Mesothelial cell of epicardium (in vitro differentiated cells): Measurements from ENCODE around the gene STPG4. TPM values are rescaled to one million over a fixed set of nuclear protein-coding genes. Genes with fewer than 3 reads are reported as not detected.
A peak's percentile ranks its signal among the peaks of the same experiment; 100 is the strongest.

ENCODE experiments used
- DNase-seq, 2 experiments: peaks; one replicate each; pipeline ENCODE4 v3.0.0; 2021; ENCODE audit warnings: low spot score in 2 of 2; ENCODE audit not compliant: unreplicated experiment in 2 of 2
- H3K27ac Mint-ChIP-seq: 2 replicates; pipeline ENCODE4 v1.8.0; 2021; ENCODE audit warnings: mixed read lengths
- H3K27me3 Mint-ChIP-seq: 2 replicates; pipeline ENCODE4 v1.8.0; 2021; ENCODE audit warnings: low read depth, mixed read lengths
- H3K36me3 Mint-ChIP-seq: 2 replicates; pipeline ENCODE4 v1.8.0; 2021; ENCODE audit warnings: mixed read lengths
- H3K4me1 Mint-ChIP-seq: 2 replicates; pipeline ENCODE4 v1.8.0; 2021; ENCODE audit warnings: mixed read lengths
- H3K4me3 Mint-ChIP-seq: 2 replicates; pipeline ENCODE4 v1.8.0; 2021; ENCODE audit warnings: mild to moderate bottlenecking, moderate library complexity, mixed read lengths
- H3K9me3 Mint-ChIP-seq: 2 replicates; pipeline ENCODE4 v1.8.0; 2021; ENCODE audit warnings: mixed read lengths
- total RNA-seq: library from RNA; stranded (reverse); gene quantifications from 3 replicates; pipeline ENCODE4 v1.2.1, GENCODE V29; 2021
- TF ChIP-seq, protein P1 (sequence below): fragments of 200-600 bp; sonication (generic); IDR thresholded peaks from one replicate; pipeline ENCODE4 v1.5.0; 2021; ENCODE audit warnings: antibody characterized with exemption; ENCODE audit not compliant: unreplicated experiment

The STPG4 gene
- total RNA-seq, 1 donor from 2014 or later, result not detected

- no peak for DNase-seq
- Mint-ChIP-seq H3K36me3 (no peaks in the 10 kb centered on the region), H3K9me3 (no peaks in the 10 kb centered on the region), H3K4me3 (no peak overlapping the region), H3K27ac (no peak overlapping the region), H3K27me3 (no peaks in the 10 kb centered on the region), H3K4me1 (peaks cover 31% of the 10 kb centered on the region)
- TF ChIP-seq, protein P1, sequence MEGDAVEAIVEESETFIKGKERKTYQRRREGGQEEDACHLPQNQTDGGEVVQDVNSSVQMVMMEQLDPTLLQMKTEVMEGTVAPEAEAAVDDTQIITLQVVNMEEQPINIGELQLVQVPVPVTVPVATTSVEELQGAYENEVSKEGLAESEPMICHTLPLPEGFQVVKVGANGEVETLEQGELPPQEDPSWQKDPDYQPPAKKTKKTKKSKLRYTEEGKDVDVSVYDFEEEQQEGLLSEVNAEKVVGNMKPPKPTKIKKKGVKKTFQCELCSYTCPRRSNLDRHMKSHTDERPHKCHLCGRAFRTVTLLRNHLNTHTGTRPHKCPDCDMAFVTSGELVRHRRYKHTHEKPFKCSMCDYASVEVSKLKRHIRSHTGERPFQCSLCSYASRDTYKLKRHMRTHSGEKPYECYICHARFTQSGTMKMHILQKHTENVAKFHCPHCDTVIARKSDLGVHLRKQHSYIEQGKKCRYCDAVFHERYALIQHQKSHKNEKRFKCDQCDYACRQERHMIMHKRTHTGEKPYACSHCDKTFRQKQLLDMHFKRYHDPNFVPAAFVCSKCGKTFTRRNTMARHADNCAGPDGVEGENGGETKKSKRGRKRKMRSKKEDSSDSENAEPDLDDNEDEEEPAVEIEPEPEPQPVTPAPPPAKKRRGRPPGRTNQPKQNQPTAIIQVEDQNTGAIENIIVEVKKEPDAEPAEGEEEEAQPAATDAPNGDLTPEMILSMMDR, result no peak
Measured at GRCh38 chr2:47083005-47083404, 72.1 kb downstream of the STPG4 start.

GRCh38 chr2:47080888-47081301, 74.2 kb downstream of the STPG4 start:
- TF ChIP-seq, protein P1, result no peak
- no peak for DNase-seq

DNA sequence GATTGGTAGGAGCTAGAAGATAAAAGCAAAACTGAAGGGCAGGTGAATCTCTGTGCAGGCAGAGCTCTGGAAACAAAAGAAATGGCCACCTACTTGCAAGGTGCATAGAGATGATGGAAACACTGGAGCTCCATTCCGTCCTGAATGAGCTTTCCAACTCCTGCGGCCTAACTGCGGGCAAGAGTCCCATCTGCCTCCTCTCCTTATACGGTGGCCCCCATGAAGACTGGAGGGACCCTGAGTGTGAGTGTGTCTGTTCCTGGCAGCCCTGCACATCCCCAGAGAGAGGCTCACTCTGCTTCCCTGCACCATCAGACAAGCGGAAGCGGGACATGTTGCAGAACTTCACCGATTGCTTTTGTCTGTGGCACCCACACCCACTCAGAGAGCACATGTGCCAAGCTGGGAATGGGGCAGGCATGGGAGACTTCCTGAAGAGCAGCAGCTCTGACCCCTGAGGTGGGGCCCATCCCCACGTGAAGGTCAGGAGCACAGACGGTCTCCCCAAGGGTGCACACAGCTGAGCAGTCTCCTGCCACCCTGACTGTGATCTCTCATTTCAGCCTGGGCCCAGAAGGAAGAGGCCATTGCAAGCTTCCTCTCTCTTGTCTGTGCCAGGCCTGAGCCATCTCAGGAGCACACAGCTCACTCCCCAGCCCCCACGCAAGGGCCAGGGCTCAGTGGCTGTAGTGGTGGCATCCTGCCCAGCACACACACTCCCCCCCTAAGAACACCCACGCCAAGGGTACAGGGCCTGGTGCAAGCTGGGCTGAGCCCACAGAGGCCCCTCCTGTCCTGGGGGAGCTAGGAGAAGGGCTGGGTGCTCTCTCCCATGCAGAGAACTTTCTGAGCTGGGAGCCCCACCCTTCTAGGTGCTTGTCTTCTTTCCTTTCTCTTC, 75.3 kb downstream of the STPG4 start:
- Mint-ChIP-seq H3K4me1 (peaks cover 26% of the 10 kb centered on the region), H3K4me3 (no peak overlapping the region), H3K27me3 (no peaks in the 10 kb centered on the region), H3K27ac (no peak overlapping the region), H3K9me3 (no peaks in the 10 kb centered on the region), H3K36me3 (no peaks in the 10 kb centered on the region)
- DNase-seq, result no peak
- TF ChIP-seq, protein P1, result no peak

More at GRCh38 chr2:47080888-47081301, 74.2 kb downstream of the STPG4 start:
- peaks cover 29% of the 10 kb centered on the region for H3K4me1 Mint-ChIP-seq
- H3K4me3 Mint-ChIP-seq, result no peak overlapping the region
- no peaks in the 10 kb centered on the region for H3K9me3 Mint-ChIP-seq
- no peaks in the 10 kb centered on the region for H3K36me3 Mint-ChIP-seq
- H3K27ac Mint-ChIP-seq, result no peak overlapping the region
- no peaks in the 10 kb centered on the region for H3K27me3 Mint-ChIP-seq

DNA sequence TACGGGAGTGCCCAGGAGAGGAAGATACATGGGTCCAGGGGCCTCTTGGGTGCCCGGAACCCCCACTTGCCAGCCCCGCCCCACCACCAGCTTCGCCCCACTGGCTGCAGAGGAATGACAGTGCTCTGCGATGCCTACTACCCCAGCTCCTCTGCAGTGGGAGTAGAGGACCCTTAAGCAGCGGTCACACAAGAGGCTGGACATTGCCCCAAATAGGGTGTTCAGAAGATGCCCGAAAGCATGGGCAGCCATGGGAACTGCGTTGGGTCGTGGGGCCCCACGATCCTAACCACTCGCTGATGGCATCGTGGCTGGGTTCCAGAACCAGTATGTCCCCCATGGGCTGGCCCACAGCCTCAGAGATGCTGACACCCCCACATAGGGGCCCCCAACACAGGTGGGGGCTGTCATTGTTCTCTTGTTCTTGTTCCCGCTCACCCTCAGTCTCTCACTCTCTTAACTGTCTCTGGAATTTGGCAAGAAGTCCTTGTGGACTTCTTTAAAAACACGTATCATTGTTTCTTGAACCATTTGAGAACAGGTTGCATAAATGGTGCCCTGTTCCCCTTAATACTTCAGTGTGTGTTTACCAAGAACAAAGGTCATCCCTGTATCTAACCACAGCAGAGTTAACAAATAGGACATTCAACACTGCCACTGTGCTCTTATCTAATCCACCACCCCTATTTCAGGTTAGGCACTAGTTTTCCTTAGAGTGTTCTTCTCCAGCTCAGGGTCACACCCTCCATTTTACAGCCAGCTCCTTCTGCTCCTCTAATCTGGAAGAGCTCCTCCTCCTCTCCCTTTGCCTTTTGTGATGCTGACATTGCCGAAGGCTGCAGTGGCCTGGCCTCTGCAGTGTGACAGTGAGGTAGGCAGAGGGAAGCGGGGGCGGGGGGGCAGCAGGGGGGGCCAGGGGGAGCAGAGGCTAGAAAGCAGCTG, 76.3 kb downstream of the STPG4 start:
- no peaks in the 10 kb centered on the region for H3K36me3 Mint-ChIP-seq
- TF ChIP-seq, protein P1, result no peak
- DNase-seq, result no peak
- no peaks in the 10 kb centered on the region for H3K27me3 Mint-ChIP-seq
- H3K9me3 Mint-ChIP-seq, result no peaks in the 10 kb centered on the region
- no peak overlapping the region for H3K27ac Mint-ChIP-seq
- peaks cover 22% of the 10 kb centered on the region for H3K4me1 Mint-ChIP-seq
- H3K4me3 Mint-ChIP-seq, result no peak overlapping the region

- DNase-seq, result no peak
- Mint-ChIP-seq H3K9me3 (no peaks in the 10 kb centered on the region), H3K27ac (peak overlapping the region; percentile 56), H3K4me3 (no peak overlapping the region), H3K36me3 (peaks cover 4% of the 10 kb centered on the region), H3K27me3 (no peaks in the 10 kb centered on the region), H3K4me1 (peaks cover 26% of the 10 kb centered on the region)
- TF ChIP-seq, protein P1, result no peak
Measured at GRCh38 chr2:47077442-47078117, 77.5 kb downstream of the STPG4 start.
